ENCODE measurements around the gene MCM9. TPM values are rescaled to one million over a fixed set of nuclear protein-coding genes. Genes with fewer than 3 reads are reported as not detected.
A peak's percentile ranks its signal among the peaks of the same experiment; 100 is the strongest.

Gene MCM9
- total and polyA plus RNA-seq, 12 donors, result 3.1 to 20.5 (median 14.5) TPM

- Histone ChIP-seq H3K9me3 (replicated peaks in 1 of 3) (no peaks in the 10 kb centered on the region), H3K36me3 (replicated peaks in 1 of 2) (no peaks in the 10 kb centered on the region), H3K27ac (no peak overlapping the region), H3K27me3 (no peaks in the 10 kb centered on the region), H3K4me1 (replicated peaks in 1 of 2) (peaks cover 0 to 22% of the 10 kb centered on the region in 2 donors), H3K4me3 (no peak overlapping the region)
- WGBS, 4 donors, result 95 to 100% (median 96%) methylated on average over 2 of the region's 2 CpGs
- intact Hi-C loops (cut with DNase I), result no loop called here
- no peak for DNase-seq
- TF ChIP-seq POLR2A (IDR thresholded peaks at IDR 0.05), result no peak
- no peak for TF ChIP-seq CTCF (IDR thresholded peaks at IDR 0.05)
These were observed 59.3 kb downstream of the MCM9 start for GRCh38 chr6:118875672-118876071.

GRCh38 chr6:118873239-118873638 lies 61.7 kb downstream of the MCM9 start:
- no peak overlapping the region for H3K4me3 ChIP-seq
- peaks cover 0 to 30% of the 10 kb centered on the region in 2 donors for H3K4me1 ChIP-seq (replicated peaks in 1 of 2)
- no peak for TF ChIP-seq CTCF (IDR thresholded peaks at IDR 0.05)
- TF ChIP-seq POLR2A (IDR thresholded peaks at IDR 0.05), result no peak
- intact Hi-C loops (cut with DNase I), result no loop called here
- WGBS, 4 donors, result 64 to 83% (median 75%) methylated on average over 2 of the region's 2 CpGs
- no peaks in the 10 kb centered on the region for H3K27me3 ChIP-seq
- no peak for DNase-seq
- no peaks in the 10 kb centered on the region for H3K9me3 ChIP-seq (replicated peaks in 1 of 3)
- no peaks in the 10 kb centered on the region for H3K36me3 ChIP-seq (replicated peaks in 1 of 2)
- no peak overlapping the region for H3K27ac ChIP-seq

- H3K4me1 ChIP-seq (replicated peaks in 1 of 2), result peaks cover 0 to 30% of the 10 kb centered on the region in 2 donors
- no peak for TF ChIP-seq POLR2A (IDR thresholded peaks at IDR 0.05)
- no peak for TF ChIP-seq CTCF (IDR thresholded peaks at IDR 0.05)
- H3K36me3 ChIP-seq (replicated peaks in 1 of 2), result no peaks in the 10 kb centered on the region
- H3K9me3 ChIP-seq (replicated peaks in 1 of 3), result no peaks in the 10 kb centered on the region
- no peaks in the 10 kb centered on the region for H3K27me3 ChIP-seq
- DNase-seq, result peak in 4 of 7 donors; percentile 34 to 57 (median 41)
- no peak overlapping the region for H3K4me3 ChIP-seq
- intact Hi-C loops (cut with DNase I), result no loop called here
- peak overlapping the region in 1 of 5 donors; percentile 31 for H3K27ac ChIP-seq
- 49 to 64% (median 52%) methylated on average over 2 of the region's 2 CpGs for whole genome bisulfite sequencing, 4 donors
These were observed 62.2 kb downstream of the MCM9 start for GRCh38 chr6:118872726-118873125.

GRCh38 chr6:118872318-118872717 lies 62.6 kb downstream of the MCM9 start:
- no peaks in the 10 kb centered on the region for H3K36me3 ChIP-seq (replicated peaks in 1 of 2)
- intact Hi-C loops (cut with DNase I), result no loop called here
- no peaks in the 10 kb centered on the region for H3K9me3 ChIP-seq (replicated peaks in 1 of 3)
- H3K4me1 ChIP-seq (replicated peaks in 1 of 2), result peaks cover 0 to 29% of the 10 kb centered on the region in 2 donors
- DNase-seq, result peak in 1 of 7 donors; percentile 21
- H3K4me3 ChIP-seq, result no peak overlapping the region
- peak overlapping the region in 1 of 5 donors; percentile 31 for H3K27ac ChIP-seq
- no peaks in the 10 kb centered on the region for H3K27me3 ChIP-seq
- TF ChIP-seq POLR2A (IDR thresholded peaks at IDR 0.05) (no peak), CTCF (IDR thresholded peaks at IDR 0.05) (no peak)

Measured in adrenal gland (tissue), 12 donors.